ENCODE data around the gene RPL26.
"Not testable (repeated sequence)": the region's sequence is repeated elsewhere in the genome, so short reads cannot be mapped to it uniquely, and the experiment has no call there.

The RPL26 gene

DNA sequence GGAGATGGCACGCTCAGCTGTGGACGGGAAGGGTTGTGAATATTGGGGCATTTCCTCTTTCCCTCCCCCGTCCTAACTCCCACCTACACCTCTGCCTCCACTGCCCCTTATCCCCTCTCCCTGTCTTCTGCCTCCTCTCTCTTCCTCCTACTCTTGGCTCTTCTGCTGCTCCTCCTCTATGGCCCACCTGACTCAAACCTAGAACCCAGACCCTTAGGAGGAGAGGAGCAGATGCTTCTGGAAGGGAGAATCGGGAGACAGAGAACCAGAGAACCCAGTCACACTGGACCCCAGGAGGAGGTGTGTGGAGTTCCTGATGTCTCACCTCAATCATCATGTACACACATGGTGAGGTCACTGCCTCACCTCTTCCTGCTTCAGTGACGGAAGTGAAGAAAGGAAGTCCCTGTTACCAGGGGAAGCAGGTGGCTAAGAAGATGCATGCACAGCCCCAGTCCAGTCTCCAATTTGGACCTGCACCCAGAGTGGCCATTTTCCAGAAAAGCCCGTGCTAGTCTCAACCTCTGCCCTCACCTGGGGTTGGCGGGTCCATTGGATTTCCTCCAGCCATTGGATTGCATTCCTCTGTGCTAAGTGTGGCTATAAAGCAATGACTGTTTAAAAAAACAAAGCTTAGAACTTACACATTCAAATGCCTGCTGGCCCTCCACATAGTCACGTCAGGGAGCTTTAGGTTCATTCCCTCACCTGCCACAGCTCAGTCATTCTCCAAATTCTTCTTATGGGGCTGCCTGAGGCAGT lies 10.7 kb upstream of the RPL26 start:
- DNase-seq = no peak

DNA sequence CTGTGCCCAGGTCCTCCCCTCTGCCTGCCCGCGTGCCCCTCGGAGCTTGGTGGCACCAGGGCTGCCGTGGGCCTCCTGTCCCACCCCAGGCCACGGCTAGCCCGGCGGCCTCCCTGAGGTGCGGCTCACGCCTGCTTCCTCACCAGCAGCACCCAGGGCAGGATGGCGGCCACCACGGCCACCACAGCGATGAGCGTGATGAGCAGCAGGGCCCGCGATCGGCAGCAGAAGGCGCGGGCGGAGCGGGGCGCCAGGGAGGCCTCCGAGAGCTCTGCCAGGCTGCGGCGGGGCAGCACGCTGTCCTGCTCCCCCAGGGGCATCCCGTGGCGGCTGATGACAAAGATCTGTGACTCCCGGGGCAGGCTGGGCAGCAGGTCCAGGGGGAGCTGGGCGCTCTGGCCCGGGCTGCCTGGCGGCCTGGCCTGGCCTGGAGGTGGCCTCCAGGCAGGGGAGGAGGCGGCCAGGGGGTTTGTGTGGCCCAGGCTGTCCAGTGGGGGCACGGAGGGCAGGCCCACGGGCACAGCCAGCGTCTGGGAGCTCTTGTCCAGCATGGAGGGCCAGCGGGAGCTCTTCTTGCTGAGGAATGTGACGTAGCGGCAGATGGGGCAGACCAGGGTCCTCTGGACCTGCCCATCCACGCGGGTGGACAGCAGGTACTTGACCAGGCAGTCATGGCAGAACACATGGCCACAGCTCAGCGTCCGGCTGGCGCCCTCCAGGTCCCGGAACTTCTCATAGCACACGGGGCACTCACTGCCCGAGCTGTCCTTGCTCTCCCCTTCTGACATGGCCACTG lies 9.9 kb upstream of the RPL26 start:
- no peak for DNase-seq

DNA sequence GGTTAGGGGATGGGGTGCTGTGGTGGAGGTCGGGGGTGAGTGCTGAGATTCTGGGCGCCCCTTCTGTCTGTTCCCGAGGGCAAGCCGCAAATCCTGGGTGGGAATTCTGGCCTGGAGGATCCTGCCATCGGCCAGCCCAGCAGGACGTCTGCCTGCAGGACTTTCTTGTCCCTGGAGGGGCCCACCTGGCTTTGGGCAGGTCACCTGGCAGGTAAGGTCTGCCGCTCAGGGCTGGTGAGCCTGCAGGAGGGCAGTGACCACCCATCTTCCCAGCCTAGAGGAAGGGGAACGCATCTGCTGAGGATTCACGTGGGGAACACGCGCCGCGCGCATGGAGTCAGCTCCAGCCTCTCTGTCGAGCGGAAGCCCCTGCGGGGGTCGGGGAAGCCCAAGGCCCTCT lies 9.3 kb upstream of the RPL26 start:
- DNase-seq = no peak

DNA sequence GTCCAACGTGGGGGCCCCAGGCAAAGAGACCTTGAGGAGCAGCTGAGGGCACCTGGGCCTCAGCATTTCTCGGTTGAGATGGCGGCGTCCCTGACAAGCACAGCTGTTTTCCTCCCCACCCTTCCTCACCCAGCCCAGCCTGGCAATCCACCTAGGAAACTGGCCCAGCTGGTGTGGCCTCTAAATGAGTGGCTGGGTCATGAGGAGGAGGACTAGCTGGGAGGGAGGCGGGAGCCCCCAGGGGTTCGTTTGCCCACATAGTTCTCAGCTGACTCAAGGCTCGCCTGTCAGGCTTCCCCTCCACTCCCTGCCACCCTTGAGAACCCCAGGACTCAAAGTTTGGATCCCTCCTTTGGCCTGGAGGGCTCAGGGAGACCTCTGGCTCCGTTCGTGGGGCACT lies 8.7 kb upstream of the RPL26 start:
- no peak for DNase-seq

DNA sequence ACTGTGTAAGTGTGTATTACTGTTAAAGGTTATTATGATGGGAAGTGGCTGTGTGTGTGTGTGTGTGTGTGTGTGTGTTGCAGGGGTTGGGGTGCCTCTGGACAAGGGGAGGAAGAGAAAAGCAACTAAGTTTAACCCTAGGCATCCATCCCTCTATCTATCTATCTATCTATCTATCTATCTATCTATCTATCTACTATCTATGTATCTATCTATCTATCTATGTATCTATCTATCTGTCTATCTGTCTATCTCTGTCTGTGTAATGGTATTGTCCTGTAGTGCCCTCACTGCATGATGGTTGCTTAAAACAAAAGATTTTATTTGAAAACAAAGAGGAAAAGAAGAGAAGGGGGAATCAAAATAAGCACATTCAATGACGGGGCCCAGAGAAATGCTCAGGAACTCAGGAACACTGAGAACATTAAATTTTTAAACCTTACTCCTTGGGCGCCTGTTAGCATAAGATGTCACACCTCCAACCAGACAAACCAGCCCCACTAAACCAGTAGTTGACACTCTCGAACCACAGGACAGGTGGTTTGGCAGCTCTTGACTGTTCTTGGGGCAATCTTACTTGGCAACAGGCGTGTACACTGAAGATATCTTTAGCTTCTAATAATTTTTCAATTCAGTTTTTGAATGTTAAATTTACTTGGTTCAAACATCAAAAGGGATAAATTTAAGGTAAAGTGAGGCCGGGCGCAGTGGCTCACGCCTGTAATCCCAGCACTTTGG lies 5.1 kb upstream of the RPL26 start:
- DNase-seq = no peak

DNA sequence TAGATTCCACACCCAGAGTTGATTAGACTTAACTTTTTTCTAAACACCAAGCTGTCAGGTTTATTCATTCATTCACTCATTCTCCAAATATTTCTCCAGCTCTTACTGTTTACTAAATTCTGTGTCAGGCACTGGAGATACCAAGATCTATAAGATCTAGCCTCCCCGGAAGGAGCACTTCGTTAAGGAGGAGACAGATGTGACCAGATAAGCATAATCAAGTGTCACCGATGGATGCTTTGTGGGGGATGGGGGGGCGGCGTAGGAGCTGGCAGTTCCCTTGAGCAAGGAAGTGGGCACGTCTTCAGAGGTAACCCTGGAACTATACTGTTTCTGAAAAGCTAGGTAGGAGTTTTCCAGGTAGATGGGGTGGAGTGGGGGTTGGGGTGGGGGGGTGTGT lies 3.8 kb upstream of the RPL26 start:
- DNase-seq = no peak

DNA sequence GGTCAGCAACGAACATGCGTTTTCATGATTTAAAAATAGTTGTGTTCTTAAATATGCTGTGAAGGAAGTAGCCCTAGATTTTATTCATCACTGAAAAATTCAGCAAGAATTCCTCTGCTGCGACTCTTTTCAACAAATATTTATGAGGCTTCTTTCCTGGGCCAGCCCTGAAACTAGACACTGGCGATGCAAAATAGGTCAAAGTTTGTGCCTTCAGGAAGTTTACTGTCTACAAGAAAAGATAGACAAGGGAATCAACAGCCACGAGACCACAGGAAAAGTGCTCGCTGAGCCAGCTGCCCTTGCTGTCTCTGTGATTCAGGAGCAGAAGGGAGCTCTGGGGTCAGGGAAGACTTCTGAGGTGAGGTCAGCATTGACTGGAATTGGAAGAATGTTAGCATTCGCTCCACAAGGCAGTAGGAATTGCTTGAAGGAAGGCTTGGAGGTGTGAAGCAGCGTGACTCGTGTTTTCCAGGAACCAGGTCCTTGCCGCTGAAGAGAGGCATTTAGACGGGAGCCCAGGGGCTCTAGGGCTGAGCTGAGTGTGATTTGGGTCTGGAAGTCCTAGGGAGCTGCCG lies 1.9 kb upstream of the RPL26 start:
- DNase-seq = no peak

DNA sequence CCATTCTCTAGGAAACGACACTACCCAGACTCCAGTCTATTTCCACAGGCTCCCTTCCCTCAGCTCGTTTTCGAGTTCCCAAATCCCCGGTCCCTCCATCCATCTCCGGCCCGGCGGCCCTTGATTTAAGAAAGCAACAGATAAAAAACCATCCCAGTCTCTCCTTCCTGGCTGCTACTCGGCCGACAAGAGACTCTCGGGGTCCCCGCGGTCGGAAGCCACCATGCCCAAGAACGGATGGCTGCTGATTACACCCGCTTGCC lies 182 bp downstream of the RPL26 start:
- no peak for DNase-seq

DNA sequence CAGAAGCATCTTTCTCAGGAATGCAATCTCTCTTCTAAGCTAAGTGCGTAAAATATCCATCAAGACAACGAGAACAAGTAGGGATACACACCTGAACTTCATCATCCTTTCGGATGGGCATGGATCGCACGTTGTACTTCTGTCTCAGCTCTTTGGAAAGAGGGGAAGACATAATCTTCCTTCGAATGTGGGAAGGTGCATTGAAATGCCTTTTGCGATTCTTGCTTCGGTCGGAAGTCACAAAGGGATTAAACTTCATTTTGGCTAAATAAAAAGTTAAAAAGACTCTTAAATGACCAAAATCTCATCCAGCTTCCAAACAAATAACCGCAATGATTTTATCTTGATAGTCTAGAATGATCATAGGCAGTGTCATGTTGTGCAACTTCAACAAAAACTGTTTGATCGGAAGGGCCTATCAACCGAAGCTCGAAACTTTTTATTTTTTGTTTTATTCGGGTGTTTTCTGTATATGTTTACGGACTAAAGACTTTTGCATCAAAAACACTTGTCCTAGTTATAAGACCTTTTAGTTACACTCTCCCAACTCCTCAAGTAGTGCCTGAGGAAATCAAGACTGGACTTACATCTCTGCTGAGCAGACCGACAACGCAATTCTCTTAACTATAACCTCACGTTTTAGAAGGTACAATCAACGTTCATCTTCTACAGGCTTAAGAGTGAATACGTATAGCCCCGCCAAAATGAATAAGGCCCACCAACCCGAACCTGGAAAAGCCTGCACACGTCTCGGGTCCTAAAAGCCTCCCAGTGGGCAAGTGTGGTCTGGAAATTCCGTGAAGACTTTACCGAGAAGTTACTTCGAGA lies 727 bp downstream of the RPL26 start:
- no peak for DNase-seq

DNA sequence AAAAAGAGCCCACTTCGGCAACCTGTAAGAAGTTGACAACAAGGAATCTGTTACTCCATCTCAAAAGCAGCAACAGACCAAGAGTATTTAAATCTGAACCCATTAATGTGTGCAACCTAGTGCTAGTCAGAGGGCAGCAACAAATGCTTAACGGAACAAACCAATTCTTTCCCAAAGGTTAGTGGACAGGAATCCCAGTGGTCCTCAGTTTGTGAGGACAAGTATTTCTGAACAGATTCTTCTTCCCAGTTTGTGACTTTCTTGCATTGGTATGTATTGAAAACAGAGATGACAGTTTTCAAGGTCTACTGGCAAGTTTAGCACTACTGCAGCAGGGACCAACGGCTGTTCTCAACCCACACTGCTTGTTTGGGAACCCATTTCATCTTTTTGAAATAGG lies 2.9 kb downstream of the RPL26 start:
- DNase-seq = no peak

DNA sequence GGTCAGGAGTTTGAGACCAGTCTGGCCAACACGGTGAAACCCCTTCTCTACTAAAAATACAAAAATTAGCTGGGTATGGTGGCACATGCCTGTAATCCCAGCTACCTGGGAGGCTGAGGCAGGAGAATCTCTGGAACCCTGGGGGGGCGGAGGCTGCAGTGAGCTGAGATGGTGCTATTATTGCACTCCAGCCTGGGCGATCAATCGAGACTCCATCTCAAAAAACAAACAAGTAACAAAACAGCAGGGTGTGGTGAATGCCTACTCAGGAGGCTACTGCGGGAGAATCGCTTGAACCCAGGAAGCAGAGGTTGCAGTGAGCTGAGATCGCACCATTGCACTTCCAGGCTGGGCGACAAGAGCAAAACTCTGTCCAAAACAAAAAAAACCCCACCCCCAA lies 4.9 kb downstream of the RPL26 start:
- not testable (repeated sequence) for DNase-seq

DNA sequence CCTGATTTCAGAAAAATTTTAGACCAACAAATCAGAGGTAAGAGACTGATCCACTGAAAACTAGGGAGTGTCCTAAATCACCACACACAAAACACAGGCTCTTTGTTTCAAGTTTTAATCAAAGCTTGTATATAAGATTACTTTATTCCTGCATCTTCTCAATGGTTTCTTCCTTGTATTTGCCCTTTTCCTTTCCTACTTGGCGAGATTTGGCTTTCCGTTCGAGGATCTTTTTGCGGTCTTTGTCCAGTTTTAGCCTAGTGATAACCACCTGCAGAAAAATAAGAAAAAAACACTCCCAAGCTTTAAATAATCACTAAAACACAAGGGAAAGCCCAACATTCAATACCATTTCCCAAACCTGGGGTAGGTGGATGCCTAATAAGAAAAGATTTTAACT lies 5.6 kb downstream of the RPL26 start:
- DNase-seq = no peak

DNA sequence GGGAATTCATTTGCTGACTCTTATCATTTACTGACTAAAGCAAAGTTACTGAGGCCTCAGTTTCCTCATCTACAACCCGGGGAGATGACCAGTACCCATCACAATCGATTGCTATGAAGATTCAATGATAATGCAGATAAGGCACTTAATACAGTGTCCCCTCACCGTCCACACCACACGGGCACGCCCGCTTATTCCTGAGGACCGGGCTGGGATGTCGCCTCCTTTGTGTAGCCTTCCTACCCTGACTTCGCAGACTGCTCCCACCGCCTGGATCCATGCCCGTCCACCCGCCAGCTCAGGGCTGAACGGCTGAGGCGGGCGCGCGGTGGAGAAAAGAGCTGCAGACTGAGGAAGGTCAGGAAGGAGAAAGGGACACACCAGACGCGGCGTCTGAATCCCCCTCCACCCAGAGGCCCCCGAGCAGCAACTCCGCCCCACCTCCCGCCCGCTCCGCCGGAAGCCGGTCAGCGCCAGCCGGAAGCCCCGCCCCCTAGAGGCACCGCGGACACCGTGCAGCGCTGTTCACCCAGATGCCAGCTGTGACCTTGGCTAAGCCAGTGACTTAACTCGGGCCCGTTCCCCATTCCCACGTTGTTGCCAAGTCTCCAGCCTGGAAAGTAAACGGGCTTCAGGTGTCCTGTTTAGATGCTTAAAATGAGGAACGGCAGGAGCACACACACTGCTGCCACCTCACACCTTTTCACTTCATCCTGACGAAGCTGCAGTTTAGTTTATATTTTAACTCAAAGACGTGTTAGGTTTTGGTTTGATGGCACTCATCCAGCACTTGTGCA lies 6.5 kb downstream of the RPL26 start, which contains the start of gene KRABD2:
TSS of gene KRABD2 (minus strand) at position 434 of the 797 bp plus-strand sequence.
- peak; percentile 90 for DNase-seq

DNA sequence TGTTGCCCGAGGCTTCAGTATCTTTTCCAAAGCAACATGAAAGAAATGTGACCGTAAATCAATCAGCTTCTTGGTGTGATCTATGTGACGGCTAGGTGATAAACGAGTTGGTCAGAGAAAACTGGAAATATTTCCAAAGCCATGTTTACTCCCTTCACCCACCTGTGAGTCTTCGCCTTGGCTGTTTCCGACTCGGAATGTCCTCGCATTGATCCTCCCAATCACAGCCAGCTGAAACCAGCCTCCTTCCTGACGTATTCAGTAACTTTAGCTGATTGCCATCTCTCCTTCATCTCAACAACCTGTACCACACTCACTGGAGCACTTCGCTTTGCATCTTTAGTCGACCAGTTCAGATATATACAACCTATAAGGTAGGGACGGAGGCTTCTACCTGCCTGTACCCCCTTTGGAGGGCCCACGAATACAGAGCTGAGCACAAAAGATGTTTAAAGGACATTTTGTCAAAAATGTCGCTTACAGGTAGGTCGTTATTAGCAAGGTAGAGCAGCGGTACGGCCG lies 7.2 kb downstream of the RPL26 start:
- DNase-seq = peak; percentile 58

DNA sequence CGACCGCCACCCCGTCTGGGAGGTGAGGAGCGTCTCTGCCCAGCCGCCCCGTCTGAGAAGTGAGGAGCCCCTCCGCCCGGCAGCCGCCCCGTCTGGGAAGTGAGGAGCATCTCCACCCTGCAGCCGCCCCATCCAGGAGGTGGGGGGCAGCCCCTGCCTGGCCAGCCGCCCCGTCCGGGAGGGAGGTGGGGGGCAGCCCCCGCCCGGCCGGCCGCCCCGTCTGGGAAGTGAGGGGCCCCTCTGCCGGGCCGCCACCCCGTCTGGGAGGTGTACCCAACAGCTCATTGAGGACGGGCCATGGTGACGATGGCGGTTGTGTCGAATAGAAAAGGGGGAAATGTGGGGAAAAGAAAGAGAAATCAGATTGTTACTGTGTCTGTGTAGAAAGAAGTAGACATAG lies 9.1 kb downstream of the RPL26 start:
- not testable (repeated sequence) for DNase-seq

DNA sequence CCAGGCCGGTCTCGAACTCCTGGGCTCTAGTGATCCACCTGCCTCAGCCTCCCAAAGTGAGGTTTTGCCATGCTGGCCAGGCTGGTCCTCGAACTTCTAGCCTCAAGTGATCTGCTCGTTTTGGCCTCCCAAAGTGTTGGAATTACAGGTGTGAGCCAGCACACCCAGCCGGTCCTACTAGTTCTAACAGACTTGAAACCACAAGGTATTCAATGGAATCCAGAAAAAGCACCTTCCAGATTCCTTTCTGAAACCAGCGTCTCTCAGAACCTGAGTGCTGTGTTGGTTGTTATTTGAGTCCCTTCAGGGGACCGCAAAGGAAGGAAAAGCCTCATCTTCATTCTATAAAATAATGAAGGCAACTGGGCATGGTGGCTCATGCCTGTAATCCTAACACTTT lies 10.6 kb downstream of the RPL26 start:
- no peak for DNase-seq

DNA sequence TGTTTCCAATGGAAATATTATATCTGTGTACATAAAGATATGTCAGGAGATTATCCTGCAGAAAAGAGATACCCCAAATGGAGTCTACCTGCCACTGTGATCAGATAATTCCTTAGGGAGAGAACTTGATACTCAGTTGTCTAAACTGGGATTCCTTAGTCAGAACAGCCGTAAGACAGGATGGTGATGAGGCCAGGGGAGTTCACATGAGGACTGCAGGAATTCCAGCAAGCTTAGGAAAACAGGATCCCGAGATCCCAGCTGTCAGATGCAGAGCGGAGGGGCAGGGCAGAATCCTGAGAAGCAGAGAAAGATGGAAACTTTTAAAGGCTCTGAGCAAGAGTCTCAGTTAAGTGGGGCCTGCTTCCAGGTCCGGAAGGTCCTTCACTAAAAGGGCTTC lies 11.2 kb downstream of the RPL26 start:
- no peak for DNase-seq

DNA sequence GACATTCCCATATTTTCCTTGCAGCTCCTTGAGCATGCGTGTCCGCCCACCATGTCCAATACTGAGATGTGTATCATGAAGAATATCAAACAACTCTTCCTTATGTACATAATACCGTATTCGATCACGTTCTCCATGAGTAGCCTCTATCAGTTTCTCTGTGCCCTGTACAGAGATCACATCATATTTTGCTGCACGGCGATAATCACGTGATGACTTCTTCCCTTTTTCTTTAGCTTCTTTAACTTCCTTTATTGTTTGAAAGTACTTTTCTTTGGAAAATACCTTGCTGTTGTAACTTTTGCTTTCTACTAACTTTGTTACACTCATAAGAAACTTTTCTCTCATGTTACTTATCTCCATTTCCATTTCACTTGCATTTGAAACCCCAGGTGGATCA lies 13.0 kb downstream of the RPL26 start:
- DNase-seq = no peak

DNA sequence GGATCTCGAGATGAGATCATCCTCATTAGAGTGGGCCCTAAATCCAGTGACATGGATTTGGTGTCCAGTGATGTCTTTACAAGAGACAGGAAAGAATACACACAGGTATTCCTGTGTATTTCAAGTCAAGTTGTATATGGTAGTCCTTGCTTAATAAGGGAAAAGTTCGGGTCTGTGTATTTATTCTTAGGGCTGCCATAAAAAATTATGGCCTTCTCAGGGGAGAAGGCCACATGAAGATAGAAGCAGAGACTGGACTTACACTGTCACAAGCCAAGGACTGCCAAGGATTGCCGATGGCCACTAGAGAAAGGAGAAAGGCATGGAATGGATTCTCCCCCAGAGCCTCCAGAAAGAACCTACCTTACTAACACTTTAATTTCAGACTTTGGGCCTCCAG lies 14.8 kb downstream of the RPL26 start:
- DNase-seq = no peak

DNA sequence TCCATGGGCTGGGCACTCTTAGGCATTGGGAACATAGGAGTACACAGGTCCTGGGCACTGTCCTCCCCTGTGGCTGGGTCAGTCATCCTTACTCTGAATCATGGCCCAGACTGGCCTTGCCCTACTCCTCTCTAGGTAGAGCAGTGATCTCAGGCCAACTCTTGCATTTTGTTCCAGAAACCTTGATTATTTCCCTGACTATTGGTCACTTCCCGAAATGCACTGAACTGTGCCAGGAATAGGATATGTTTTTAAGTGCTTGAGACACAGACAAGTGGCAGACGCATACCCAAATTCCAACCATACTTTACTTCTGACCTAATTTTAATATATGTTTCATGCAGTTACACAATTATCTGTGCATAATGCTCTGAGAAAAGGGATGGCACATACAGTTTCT lies 16.8 kb downstream of the RPL26 start:
- no peak for DNase-seq

DNA sequence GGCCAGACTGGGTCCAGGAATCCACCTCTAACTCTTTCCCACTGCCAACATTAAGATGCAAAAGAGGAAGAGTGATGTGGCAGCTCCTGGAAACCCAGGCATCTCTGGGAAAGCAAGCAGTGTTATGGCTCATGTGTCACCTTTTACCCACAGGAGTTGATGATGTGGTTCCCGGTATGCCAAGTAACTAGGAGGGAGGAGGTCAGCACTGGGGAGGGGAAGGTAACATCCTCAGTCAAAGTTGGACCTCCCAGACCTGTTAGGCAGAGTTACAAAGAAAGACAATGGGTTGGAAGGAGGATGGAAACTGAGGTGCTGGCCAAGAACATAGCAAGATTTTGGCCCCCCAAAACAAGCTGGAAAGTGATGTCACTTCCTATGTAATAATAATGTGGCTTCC lies 17.9 kb downstream of the RPL26 start:
- DNase-seq = no peak

Measured in SHP77 treated with DMSO at 0.1 percent for 48 hours (cell line).